Activated CD8-positive, alpha-beta T cell treated with anti-CD3 and anti-CD28 coated beads for 36 hours (primary cell): ENCODE results near the gene TMPRSS4. TPM values are rescaled to one million over a fixed set of nuclear protein-coding genes. Genes with fewer than 3 reads are reported as not detected.

ENCODE experiments used
- ATAC-seq: fragments of 200-7000 bp; cut with Tn5 transposase; one replicate; pipeline ENCODE4 v1.10.0; 2021; ENCODE audit warnings: mild to moderate bottlenecking, moderate library complexity
- CTCF ChIA-PET: fragments of 350-600 bp; sonication (Branson Sonifier 250); formaldehyde crosslinking; loops from one replicate; lab custom pipeline; 2021; ENCODE audit warnings: antibody characterized with exemption; lab: Charles Lee
- POLR2A ChIA-PET: fragments of 350-600 bp; sonication (Branson Sonifier 250); formaldehyde crosslinking; loops from one replicate; lab custom pipeline; 2021; ENCODE audit warnings: antibody characterized with exemption; lab: Charles Lee
- DNase-seq: peaks from one replicate; pipeline ENCODE4 v3.0.0-alpha.2; 2020
- H3K27ac Mint-ChIP-seq: one replicate; pipeline ENCODE4 v1.8.0; 2021; ENCODE audit warnings: mild to moderate bottlenecking, mixed read lengths
- H3K27me3 Mint-ChIP-seq: one replicate; pipeline ENCODE4 v1.8.0; 2021; ENCODE audit warnings: mixed read lengths
- H3K36me3 Mint-ChIP-seq: one replicate; pipeline ENCODE4 v1.8.0; 2021; ENCODE audit warnings: low read depth, mixed read lengths
- H3K4me1 Mint-ChIP-seq: one replicate; pipeline ENCODE4 v1.8.0; 2021; ENCODE audit warnings: low read depth, mixed read lengths
- H3K4me3 Mint-ChIP-seq: one replicate; pipeline ENCODE4 v1.8.0; 2021; ENCODE audit warnings: mild to moderate bottlenecking, moderate library complexity, mixed read lengths
- H3K9me3 Mint-ChIP-seq: one replicate; pipeline ENCODE4 v1.8.0; 2021; ENCODE audit warnings: mixed read lengths
- CTCF ChIP-seq: fragments of 200-600 bp; IDR thresholded peaks from one replicate; pipeline ENCODE4 v1.8.0; 2022; ENCODE audit warnings: antibody characterized with exemption, mild to moderate bottlenecking
- intact Hi-C: fragments of 100-400 bp; cut with micrococcal nuclease; formaldehyde crosslinking; loops from one replicate; pipeline ENCODE4 v1.10.0; 2022
- total RNA-seq, 2 experiments: library from RNA; stranded (reverse); gene quantifications; one replicate each; pipeline ENCODE4 v1.2.3, GENCODE V29; 2021

Gene TMPRSS4
- total RNA-seq, 2 experiments from 2014 or later = not detected

- TF ChIP-seq CTCF = no peak
- Mint-ChIP-seq H3K27me3 (peaks cover 3% of the 10 kb centered on the region), H3K9me3 (no peaks in the 10 kb centered on the region), H3K4me1 (peaks cover 2% of the 10 kb centered on the region), H3K36me3 (no peaks in the 10 kb centered on the region), H3K27ac (no peak overlapping the region), H3K4me3 (no peak overlapping the region)
- ATAC-seq (no peak), DNase-seq (no peak)
- ChIA-PET CTCF (interaction anchor here (0.8 to 1.8 kb wide), 4 partner anchors 11 to 128 kb away, joined by 3 to 6 read pairs (median 4); no protein-coding TSS in a partner anchor), POLR2A (interaction anchor here (0.9 to 1.0 kb wide), 2 partner anchors 9 to 15 kb away, joined by 3 read pairs; partner anchors contain the start of gene SCN4B)
- intact Hi-C loops = no loop called here
Observed at GRCh38 chr11:118167906-118168305, 91.0 kb downstream of the TMPRSS4 start.

DNA sequence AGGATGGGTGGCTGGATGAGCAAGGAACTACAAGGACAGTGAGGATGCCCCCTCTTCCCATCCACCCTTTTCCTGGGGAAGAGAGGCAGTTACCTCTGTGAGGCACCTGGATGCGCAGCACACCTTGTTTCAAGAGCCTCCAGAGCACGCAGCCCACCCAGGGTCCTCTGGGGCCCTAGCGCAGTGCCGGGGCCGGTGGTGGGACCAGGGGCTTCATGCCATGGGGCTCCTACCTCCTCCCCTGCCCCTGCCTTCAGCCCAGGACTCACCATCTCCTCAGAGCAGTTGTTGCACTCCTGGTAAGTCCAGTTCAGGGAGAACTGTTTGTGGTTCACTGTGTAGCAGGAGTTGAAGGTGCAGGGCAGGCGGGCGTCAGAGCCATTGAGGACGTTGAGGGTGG lies 91.4 kb downstream of the TMPRSS4 start:
- ATAC-seq (no peak), DNase-seq (no peak)
- Mint-ChIP-seq H3K4me1 (peaks cover 2% of the 10 kb centered on the region), H3K9me3 (no peaks in the 10 kb centered on the region), H3K27me3 (peaks cover 5% of the 10 kb centered on the region), H3K36me3 (no peaks in the 10 kb centered on the region), H3K4me3 (no peak overlapping the region), H3K27ac (no peak overlapping the region)
- intact Hi-C loops = no loop called here
- CTCF ChIA-PET = interaction anchor here (1.8 to 5.8 kb wide), 3 partner anchors 10 to 127 kb away, joined by 4 to 116 read pairs (median 108); no protein-coding TSS in a partner anchor
- POLR2A ChIA-PET = interaction anchor here (0.9 kb wide), 1 partner anchor 10 kb away, joined by 3 read pairs; no protein-coding TSS in a partner anchor
- no peak for TF ChIP-seq CTCF

GRCh38 chr11:118168751-118169150 lies 91.9 kb downstream of the TMPRSS4 start:
- no peak for ATAC-seq
- ChIA-PET POLR2A (no interaction called here), CTCF (interaction anchor here (1.8 to 5.8 kb wide), 3 partner anchors 11 to 127 kb away, joined by 4 to 116 read pairs (median 108); no protein-coding TSS in a partner anchor)
- no peaks in the 10 kb centered on the region for H3K36me3 Mint-ChIP-seq
- peaks cover 5% of the 10 kb centered on the region for H3K27me3 Mint-ChIP-seq
- H3K27ac Mint-ChIP-seq = no peak overlapping the region
- no peak for DNase-seq
- peaks cover 2% of the 10 kb centered on the region for H3K4me1 Mint-ChIP-seq
- TF ChIP-seq CTCF = no peak
- H3K9me3 Mint-ChIP-seq = no peaks in the 10 kb centered on the region
- no peak overlapping the region for H3K4me3 Mint-ChIP-seq
- intact Hi-C loops = no loop called here

- intact Hi-C loops = no loop called here
- no peak for TF ChIP-seq CTCF
- Mint-ChIP-seq H3K4me3 (no peak overlapping the region), H3K27me3 (peaks cover 2% of the 10 kb centered on the region), H3K4me1 (peaks cover 2% of the 10 kb centered on the region), H3K27ac (no peak overlapping the region), H3K9me3 (no peaks in the 10 kb centered on the region), H3K36me3 (no peaks in the 10 kb centered on the region)
- ATAC-seq (no peak), DNase-seq (no peak)
- ChIA-PET POLR2A (interaction anchor here (0.9 to 1.6 kb wide), 4 partner anchors 12 to 108 kb away, joined by 3 to 4 read pairs (median 3); no protein-coding TSS in a partner anchor), CTCF (interaction anchor here (1.5 to 5.8 kb wide), 7 partner anchors 12 to 362 kb away, joined by 4 to 116 read pairs (median 16); no protein-coding TSS in a partner anchor)
Observed at GRCh38 chr11:118169300-118170140, 92.6 kb downstream of the TMPRSS4 start.
